HFFc6 (cell line): ENCODE data around the gene STRN4. TPM values are rescaled to one million over a fixed set of nuclear protein-coding genes. Genes with fewer than 3 reads are reported as not detected.

Experiments
- DNase-seq: peaks from one replicate; pipeline ENCODE4 v3.0.0-alpha.2; 2018
- H3K27ac Mint-ChIP-seq: 2 replicates; pipeline ENCODE4 v1.8.0; 2020; ENCODE audit warnings: mild to moderate bottlenecking, mixed read lengths
- H3K27me3 Mint-ChIP-seq: 2 replicates; pipeline ENCODE4 v1.8.0; 2021; ENCODE audit warnings: mild to moderate bottlenecking, moderate library complexity, mixed read lengths; ENCODE audit not compliant: insufficient read depth
- H3K36me3 Mint-ChIP-seq: 2 replicates; pipeline ENCODE4 v1.8.0; 2021; ENCODE audit warnings: low read depth, mixed read lengths
- H3K4me1 Mint-ChIP-seq: 2 replicates; pipeline ENCODE4 v1.8.0; 2020; ENCODE audit warnings: low read depth, mixed read lengths
- H3K4me3 Mint-ChIP-seq: 2 replicates; pipeline ENCODE4 v1.8.0; 2020; ENCODE audit warnings: mild to moderate bottlenecking, moderate library complexity, mixed read lengths
- H3K9me3 Mint-ChIP-seq: 2 replicates; pipeline ENCODE4 v1.8.0; 2020; ENCODE audit warnings: mild to moderate bottlenecking, mixed read lengths
- CTCF ChIP-seq: fragments of 200-600 bp; sonication (generic); IDR thresholded peaks from 2 replicates; pipeline ENCODE4 v1.5.0; 2021; ENCODE audit warnings: antibody characterized with exemption, mild to moderate bottlenecking
- total RNA-seq, 6 experiments: library from RNA; stranded (reverse); fragmentation: NEBNext Ultra II Directional; extraction: Animal tissue kit (Norgen Biotek cat#: 25700); gene quantifications; 2 replicates in 1 of 6; 3 replicates in 5 of 6; pipeline ENCODE4 v1.2.3, GENCODE V29; 2021

The STRN4 gene
- total RNA-seq, 6 experiments from 2014 or later, result 53.6 to 60.8 (median 58.3) TPM

GRCh38 chr19:46724468-46724867 lies 21.8 kb downstream of the STRN4 start:
- no peak for DNase-seq
- Mint-ChIP-seq H3K36me3 (peaks cover 14% of the 10 kb centered on the region), H3K4me1 (peaks cover 4% of the 10 kb centered on the region; the same call in 1 of the 2 replicates), H3K27me3 (no peaks in the 10 kb centered on the region; the same call in 1 of the 2 replicates), H3K4me3 (no peak overlapping the region), H3K9me3 (no peaks in the 10 kb centered on the region), H3K27ac (no peak overlapping the region)
- TF ChIP-seq CTCF, result no peak

GRCh38 chr19:46723471-46723870 lies 22.8 kb downstream of the STRN4 start:
- H3K4me1 Mint-ChIP-seq, result no peaks in the 10 kb centered on the region
- no peak overlapping the region for H3K4me3 Mint-ChIP-seq
- no peaks in the 10 kb centered on the region for H3K9me3 Mint-ChIP-seq
- no peaks in the 10 kb centered on the region; the same call in 1 of the 2 replicates for H3K27me3 Mint-ChIP-seq
- TF ChIP-seq CTCF, result no peak
- peaks cover 6% of the 10 kb centered on the region; the same call in 1 of the 2 replicates for H3K36me3 Mint-ChIP-seq
- H3K27ac Mint-ChIP-seq, result no peak overlapping the region
- DNase-seq, result no peak

- peaks cover 1% of the 10 kb centered on the region for H3K4me1 Mint-ChIP-seq
- H3K4me3 Mint-ChIP-seq, result no peak overlapping the region
- H3K27me3 Mint-ChIP-seq, result no peaks in the 10 kb centered on the region; the same call in 1 of the 2 replicates
- no peaks in the 10 kb centered on the region for H3K9me3 Mint-ChIP-seq
- no peak for DNase-seq
- no peak overlapping the region for H3K27ac Mint-ChIP-seq
- 0 out of 2 replicates have a peak, but pooled peaks cover 5% of the 10 kb centered on the region for H3K36me3 Mint-ChIP-seq
- no peak for TF ChIP-seq CTCF
Measured at GRCh38 chr19:46723023-46723461, 23.2 kb downstream of the STRN4 start.

GRCh38 chr19:46722421-46723022 lies 23.7 kb downstream of the STRN4 start:
- no peak for DNase-seq
- Mint-ChIP-seq H3K9me3 (no peaks in the 10 kb centered on the region), H3K4me1 (peaks cover 6% of the 10 kb centered on the region), H3K27ac (no peak overlapping the region), H3K4me3 (no peak overlapping the region), H3K36me3 (0 out of 2 replicates have a peak, but pooled peaks cover 5% of the 10 kb centered on the region), H3K27me3 (no peaks in the 10 kb centered on the region; the same call in 1 of the 2 replicates)
- TF ChIP-seq CTCF, result no peak

- H3K4me3 Mint-ChIP-seq, result no peak overlapping the region
- TF ChIP-seq CTCF, result no peak
- no peaks in the 10 kb centered on the region; the same call in 1 of the 2 replicates for H3K27me3 Mint-ChIP-seq
- H3K27ac Mint-ChIP-seq, result no peak overlapping the region
- no peak for DNase-seq
- 0 out of 2 replicates have a peak, but pooled peaks cover 5% of the 10 kb centered on the region for H3K36me3 Mint-ChIP-seq
- no peaks in the 10 kb centered on the region for H3K9me3 Mint-ChIP-seq
- peaks cover 8% of the 10 kb centered on the region for H3K4me1 Mint-ChIP-seq
Measured at GRCh38 chr19:46722004-46722380, 24.3 kb downstream of the STRN4 start.
